OCI-LY3 (cell line): ENCODE measurements around the gene GNAL.
A peak's percentile ranks its signal among the peaks of the same experiment; 100 is the strongest.

Source experiments
- H2AFZ ChIP-seq: fragments of 200-600, 300-600 bp; shearing (Covaris generic); 2 replicates; pipeline ENCODE4 v1.6.0; 2014; ENCODE audit warnings: antibody characterized with exemption, low read depth, low read length
- H3K27ac ChIP-seq: fragments of 200-600, 300-600 bp; sonication (generic); 2 replicates; pipeline ENCODE4 v1.5.1; 2014; ENCODE audit warnings: mild to moderate bottlenecking, low read length, moderate library complexity, mixed read lengths
- H3K27me3 ChIP-seq: fragments of 200-600, 300-600 bp; sonication (generic); 2 replicates; pipeline ENCODE4 v1.6.1; 2014; ENCODE audit warnings: low read depth, low read length, mixed read lengths
- H3K36me3 ChIP-seq: fragments of 200-600, 300-600 bp; sonication (generic); replicated peaks from 2 replicates; pipeline ENCODE3; 2014; ENCODE audit warnings: low read depth, low read length, mixed read lengths
- H3K4me1 ChIP-seq: fragments of 300-600, 200-600 bp; sonication (generic); 2 replicates; pipeline ENCODE4 v1.6.1; 2014; ENCODE audit warnings: low read length, mixed read lengths
- H3K4me2 ChIP-seq: fragments of 200-600, 300-600 bp; sonication (generic); 2 replicates; pipeline ENCODE4 v1.6.1; 2014; ENCODE audit warnings: low read length, mixed read lengths
- H3K4me3 ChIP-seq: fragments of 300-600, 200-600 bp; sonication (generic); 2 replicates; pipeline ENCODE4 v1.5.1; 2014; ENCODE audit warnings: antibody characterized with exemption, mild to moderate bottlenecking, low read length, moderate library complexity
- H3K79me2 ChIP-seq: fragments of 300-600, 200-600 bp; shearing (Covaris generic); 2 replicates; pipeline ENCODE4 v1.6.1; 2014; ENCODE audit warnings: mild to moderate bottlenecking, low read length, mixed read lengths
- H3K9ac ChIP-seq: fragments of 300-600, 200-600 bp; shearing (Covaris generic); 2 replicates; pipeline ENCODE4 v1.6.0; 2014; ENCODE audit warnings: mild to moderate bottlenecking, low read length, moderate library complexity
- H3K9me3 ChIP-seq: fragments of 200-600, 300-600 bp; shearing (Covaris generic); 2 replicates; pipeline ENCODE4 v1.6.1; 2014; ENCODE audit warnings: low read length, mixed read lengths; ENCODE audit not compliant: insufficient read depth
- H4K20me1 ChIP-seq: fragments of 200-600, 300-600 bp; sonication (generic); 2 replicates; pipeline ENCODE4 v1.6.1; 2016; ENCODE audit warnings: low read length, mixed read lengths; ENCODE audit not compliant: insufficient read depth
- EZH2phosphoT487 ChIP-seq: fragments of 200-600 bp; shearing (Covaris generic); IDR thresholded peaks from 2 replicates; pipeline ENCODE4 v1.6.1; 2018; ENCODE audit warnings: antibody characterized with exemption, mixed run types, low read depth
- TF ChIP-seq, protein P1 (sequence below): fragments of 200-600, 300-600 bp; sonication (generic); IDR thresholded peaks from 2 replicates; pipeline ENCODE4 v1.5.1; 2014; ENCODE audit warnings: antibody characterized with exemption, low read length, low read depth

The GNAL gene

DNA sequence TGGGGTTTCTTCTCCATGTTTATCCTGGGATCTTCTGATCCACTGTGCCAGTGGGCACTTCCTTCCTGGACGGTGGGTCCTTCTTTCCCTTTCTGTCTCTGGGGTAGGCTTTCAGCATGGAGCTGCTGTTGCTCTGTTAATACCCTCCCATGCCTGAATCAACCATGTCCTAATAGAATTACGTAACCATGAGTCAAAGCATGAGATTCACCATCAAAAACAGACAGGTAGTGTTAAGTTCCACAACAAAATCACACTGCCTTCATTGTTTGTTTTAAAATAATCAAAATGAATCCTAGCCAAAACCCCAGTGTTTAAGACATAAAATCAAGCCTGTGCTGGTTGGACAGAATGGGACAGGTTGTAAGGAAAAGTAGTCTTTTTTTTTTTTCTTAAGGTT, 37.5 kb downstream of the GNAL start:
- H2AFZ ChIP-seq = no peak overlapping the region
- H3K4me3 ChIP-seq = no peak overlapping the region
- H3K79me2 ChIP-seq = no peaks in the 10 kb centered on the region
- no peaks in the 10 kb centered on the region for H3K36me3 ChIP-seq
- H3K9me3 ChIP-seq = no peaks in the 10 kb centered on the region
- peaks cover 17% of the 10 kb centered on the region for H3K27me3 ChIP-seq
- H3K27ac ChIP-seq = no peak overlapping the region
- H3K4me2 ChIP-seq = no peak overlapping the region
- H4K20me1 ChIP-seq = no peaks in the 10 kb centered on the region
- no peak overlapping the region for H3K9ac ChIP-seq
- no peak for TF ChIP-seq EZH2phosphoT487
- TF ChIP-seq, protein P1, sequence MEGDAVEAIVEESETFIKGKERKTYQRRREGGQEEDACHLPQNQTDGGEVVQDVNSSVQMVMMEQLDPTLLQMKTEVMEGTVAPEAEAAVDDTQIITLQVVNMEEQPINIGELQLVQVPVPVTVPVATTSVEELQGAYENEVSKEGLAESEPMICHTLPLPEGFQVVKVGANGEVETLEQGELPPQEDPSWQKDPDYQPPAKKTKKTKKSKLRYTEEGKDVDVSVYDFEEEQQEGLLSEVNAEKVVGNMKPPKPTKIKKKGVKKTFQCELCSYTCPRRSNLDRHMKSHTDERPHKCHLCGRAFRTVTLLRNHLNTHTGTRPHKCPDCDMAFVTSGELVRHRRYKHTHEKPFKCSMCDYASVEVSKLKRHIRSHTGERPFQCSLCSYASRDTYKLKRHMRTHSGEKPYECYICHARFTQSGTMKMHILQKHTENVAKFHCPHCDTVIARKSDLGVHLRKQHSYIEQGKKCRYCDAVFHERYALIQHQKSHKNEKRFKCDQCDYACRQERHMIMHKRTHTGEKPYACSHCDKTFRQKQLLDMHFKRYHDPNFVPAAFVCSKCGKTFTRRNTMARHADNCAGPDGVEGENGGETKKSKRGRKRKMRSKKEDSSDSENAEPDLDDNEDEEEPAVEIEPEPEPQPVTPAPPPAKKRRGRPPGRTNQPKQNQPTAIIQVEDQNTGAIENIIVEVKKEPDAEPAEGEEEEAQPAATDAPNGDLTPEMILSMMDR = no peak
- no peaks in the 10 kb centered on the region for H3K4me1 ChIP-seq

DNA sequence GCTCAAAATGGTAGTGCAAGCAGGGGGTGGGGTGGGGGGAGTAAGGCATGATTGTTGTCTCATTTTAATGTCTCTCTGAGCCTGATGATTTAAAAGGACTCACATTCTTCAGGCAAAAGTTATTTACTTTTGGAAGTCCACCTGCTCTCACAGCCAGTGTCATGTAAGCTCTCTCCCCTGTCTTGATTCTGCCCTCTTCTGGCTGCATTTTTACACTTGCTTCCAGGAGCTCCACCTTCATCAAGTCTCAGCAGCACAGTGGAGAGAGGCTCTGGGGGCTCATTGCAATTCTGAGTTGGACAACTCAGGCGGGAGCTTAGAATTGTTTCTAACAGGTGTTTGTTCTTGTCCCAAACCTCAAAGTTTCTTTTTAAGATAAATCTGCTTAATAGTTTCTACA, 39.2 kb downstream of the GNAL start:
- Histone ChIP-seq H3K4me2 (no peak overlapping the region), H3K36me3 (no peaks in the 10 kb centered on the region), H4K20me1 (no peaks in the 10 kb centered on the region), H3K27me3 (peaks cover 26% of the 10 kb centered on the region), H3K4me3 (no peak overlapping the region), H3K79me2 (no peaks in the 10 kb centered on the region), H3K9me3 (no peaks in the 10 kb centered on the region), H2AFZ (no peak overlapping the region), H3K27ac (no peak overlapping the region), H3K4me1 (peaks cover 2% of the 10 kb centered on the region), H3K9ac (no peak overlapping the region)
- TF ChIP-seq EZH2phosphoT487 = no peak
- TF ChIP-seq, protein P1 = peak; percentile 61

DNA sequence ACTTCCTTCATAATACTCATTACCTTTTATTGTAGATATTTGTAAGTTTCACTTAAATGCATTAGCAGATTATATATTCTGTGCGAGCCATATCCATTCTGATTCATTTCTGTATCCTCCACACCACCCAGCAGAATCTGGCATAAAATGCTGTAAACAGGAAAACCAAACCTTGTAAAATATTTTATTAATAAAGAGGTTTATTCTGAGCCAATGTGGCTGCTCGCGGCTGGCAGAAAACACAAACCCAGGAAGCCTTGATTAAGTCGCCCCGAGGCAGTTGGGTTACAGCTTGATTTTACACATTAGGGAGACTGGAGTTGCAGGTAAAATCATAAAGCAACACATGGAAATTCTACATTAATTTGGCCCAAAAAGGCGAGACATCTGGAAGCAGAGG, 40.5 kb downstream of the GNAL start:
- no peaks in the 10 kb centered on the region for H3K9me3 ChIP-seq

DNA sequence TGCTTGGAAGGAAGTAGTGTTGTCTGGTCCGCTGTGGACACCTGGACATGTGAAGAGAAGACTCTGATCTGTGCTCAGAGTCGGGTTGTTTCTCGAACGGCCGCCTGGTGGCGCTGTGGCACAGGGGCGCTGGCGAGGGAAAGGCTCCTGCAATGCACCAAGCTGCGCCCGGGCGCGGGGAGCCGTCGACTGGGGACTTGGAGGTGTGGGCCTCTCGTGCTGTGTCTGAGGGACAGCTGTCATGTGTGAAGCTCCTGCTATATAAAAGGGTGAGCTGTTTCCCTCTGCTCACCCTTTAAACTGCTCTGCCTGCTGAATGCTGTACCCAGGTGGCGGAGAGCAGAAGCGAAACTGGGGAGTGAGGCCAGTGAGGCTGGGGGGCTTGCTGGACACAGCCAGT, 44.0 kb downstream of the GNAL start:
- no peaks in the 10 kb centered on the region for H3K79me2 ChIP-seq
- no peaks in the 10 kb centered on the region for H3K9me3 ChIP-seq
- H4K20me1 ChIP-seq = no peaks in the 10 kb centered on the region
- H3K27ac ChIP-seq = no peak overlapping the region
- H3K4me3 ChIP-seq = peak overlapping the region; percentile 70
- no peak for TF ChIP-seq EZH2phosphoT487
- TF ChIP-seq, protein P1 = peak; percentile 91
- H3K27me3 ChIP-seq = peaks cover 50% of the 10 kb centered on the region
- H2AFZ ChIP-seq = peak overlapping the region; percentile 51
- peaks cover 4% of the 10 kb centered on the region for H3K4me1 ChIP-seq
- H3K36me3 ChIP-seq = no peaks in the 10 kb centered on the region
- no peak overlapping the region for H3K9ac ChIP-seq
- H3K4me2 ChIP-seq = peak overlapping the region; percentile 87

More for the DNA sequence above, 40.5 kb downstream of the GNAL start:
- no peaks in the 10 kb centered on the region for H3K79me2 ChIP-seq
- H3K4me1 ChIP-seq = peaks cover 4% of the 10 kb centered on the region
- no peak overlapping the region for H3K9ac ChIP-seq
- no peak overlapping the region for H2AFZ ChIP-seq
- H4K20me1 ChIP-seq = no peaks in the 10 kb centered on the region
- H3K27ac ChIP-seq = no peak overlapping the region
- TF ChIP-seq, protein P1 = no peak
- no peak for TF ChIP-seq EZH2phosphoT487
- H3K27me3 ChIP-seq = peaks cover 30% of the 10 kb centered on the region
- no peak overlapping the region for H3K4me2 ChIP-seq
- no peaks in the 10 kb centered on the region for H3K36me3 ChIP-seq
- no peak overlapping the region for H3K4me3 ChIP-seq
